NCI-H1417 (cell line): Measurements from ENCODE around the gene POU2AF2.
"Not testable (repeated sequence)": the region's sequence is repeated elsewhere in the genome, so short reads cannot be mapped to it uniquely, and the experiment has no call there.

ENCODE experiments used
- DNase-seq, 3 experiments: peaks; one replicate each; lab custom pipeline; 2025; lab: John Stamatoyannopoulos, UW

The POU2AF2 gene

GRCh38 chr11:111303461-111303860, 57.9 kb downstream of the POU2AF2 start:
- peak; percentile 22 to 66 (median 56) for DNase-seq

- DNase-seq, result no peak
Observed at GRCh38 chr11:111305162-111305802, 59.8 kb downstream of the POU2AF2 start.

- DNase-seq, result no peak
Observed at GRCh38 chr11:111305876-111306275, 60.4 kb downstream of the POU2AF2 start.

GRCh38 chr11:111306321-111306720, 60.8 kb downstream of the POU2AF2 start:
- no peak for DNase-seq

GRCh38 chr11:111307472-111308108, 62.1 kb downstream of the POU2AF2 start:
- DNase-seq, result peak in 2 of 3 experiments; percentile 41 to 74

GRCh38 chr11:111308140-111308539, 62.6 kb downstream of the POU2AF2 start:
- DNase-seq, result peak; percentile 32 to 69 (median 66)

- peak in 1 of 3 experiments; percentile 40 for DNase-seq
Observed at GRCh38 chr11:111309215-111309915, 63.8 kb downstream of the POU2AF2 start.

GRCh38 chr11:111310088-111310487, 64.6 kb downstream of the POU2AF2 start:
- peak; percentile 50 to 89 (median 76) for DNase-seq

GRCh38 chr11:111310723-111311122, 65.2 kb downstream of the POU2AF2 start:
- peak in 2 of 3 experiments; percentile 42 to 66 for DNase-seq

GRCh38 chr11:111312076-111312475, 66.6 kb downstream of the POU2AF2 start:
- DNase-seq, result peak in 1 of 3 experiments; percentile 22

GRCh38 chr11:111319296-111319695, 73.8 kb downstream of the POU2AF2 start:
- DNase-seq, result no peak

- DNase-seq, result not testable (repeated sequence)
Observed at GRCh38 chr11:111320199-111320598, 74.7 kb downstream of the POU2AF2 start.

- DNase-seq, result no peak
Observed at GRCh38 chr11:111320728-111321568, 75.4 kb downstream of the POU2AF2 start.

- DNase-seq, result peak in 1 of 3 experiments; percentile 32
Observed at GRCh38 chr11:111322534-111322933, 77.0 kb downstream of the POU2AF2 start.

GRCh38 chr11:111324277-111324720, 78.8 kb downstream of the POU2AF2 start:
- no peak for DNase-seq

GRCh38 chr11:111325259-111325658, 79.7 kb downstream of the POU2AF2 start:
- DNase-seq, result no peak

- DNase-seq, result no peak
Observed at GRCh38 chr11:111326824-111327223, 81.3 kb downstream of the POU2AF2 start.

GRCh38 chr11:111327908-111328624, 82.5 kb downstream of the POU2AF2 start:
- no peak for DNase-seq

- DNase-seq, result no peak
Observed at GRCh38 chr11:111329306-111330204, 84.0 kb downstream of the POU2AF2 start.

- DNase-seq, result no peak
Observed at GRCh38 chr11:111330234-111330893, 84.8 kb downstream of the POU2AF2 start.
